HG02884 (cell line): Measurements from ENCODE around the gene RPL35A.
"Not testable (repeated sequence)": the region's sequence is repeated elsewhere in the genome, so short reads cannot be mapped to it uniquely, and the experiment has no call there.

ENCODE experiments used
- ATAC-seq: cut with Tn5 transposase; IDR thresholded peaks from one replicate; pipeline ENCODE4 v1.9.1; 2021; ENCODE audit warnings: mild to moderate bottlenecking, moderate library complexity; ENCODE audit not compliant: unreplicated experiment

RPL35A gene

DNA sequence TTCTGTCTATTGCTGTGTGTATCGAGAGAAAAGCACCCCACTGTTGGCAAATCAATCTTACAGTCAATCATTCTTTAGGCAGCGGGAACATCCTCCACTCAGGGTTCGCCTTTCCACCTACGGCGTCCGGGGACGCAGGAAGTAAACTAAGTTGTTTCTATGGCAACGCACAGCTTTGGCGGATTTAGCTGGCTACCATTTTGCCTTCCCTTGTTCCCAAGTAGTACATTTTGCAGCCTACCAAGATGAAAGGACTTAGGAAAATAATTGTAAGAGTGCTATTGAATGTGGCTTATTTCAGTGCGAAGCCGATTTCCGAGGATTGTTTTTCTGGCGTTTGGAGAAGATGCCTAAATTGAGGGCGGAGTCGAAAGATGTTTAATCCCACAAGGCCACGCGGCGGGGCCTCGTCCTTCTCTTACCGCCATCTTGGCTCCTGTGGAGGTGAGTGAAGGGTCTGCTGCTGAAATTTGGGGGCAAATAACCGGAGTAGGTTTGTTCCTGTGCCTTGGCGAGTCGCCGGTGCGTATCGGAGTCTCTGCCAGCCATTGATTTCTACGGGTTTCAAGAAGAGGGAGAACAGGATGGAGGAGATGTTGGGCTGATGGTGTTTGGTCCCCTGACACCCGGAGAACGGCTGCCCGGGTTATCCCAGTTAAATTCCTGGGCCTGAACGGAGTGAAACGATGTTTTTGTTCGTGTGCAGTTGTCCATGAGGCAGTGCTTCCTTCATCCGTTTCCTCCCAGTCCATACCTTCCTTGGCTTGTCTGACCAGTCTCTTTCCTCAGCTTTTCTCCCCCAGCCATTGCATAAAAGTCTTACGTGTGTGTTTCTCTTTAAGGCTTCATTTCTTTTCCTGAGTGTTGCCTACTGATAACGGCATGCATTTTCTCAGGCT lies at the start of gene RPL35A:
Gene RPL35A, plus strand, starts transcription at position 413 of the 899 bp plus-strand sequence. CDS start 778 bp downstream, outside the sequence.
- ATAC-seq, result peak; percentile 91

DNA sequence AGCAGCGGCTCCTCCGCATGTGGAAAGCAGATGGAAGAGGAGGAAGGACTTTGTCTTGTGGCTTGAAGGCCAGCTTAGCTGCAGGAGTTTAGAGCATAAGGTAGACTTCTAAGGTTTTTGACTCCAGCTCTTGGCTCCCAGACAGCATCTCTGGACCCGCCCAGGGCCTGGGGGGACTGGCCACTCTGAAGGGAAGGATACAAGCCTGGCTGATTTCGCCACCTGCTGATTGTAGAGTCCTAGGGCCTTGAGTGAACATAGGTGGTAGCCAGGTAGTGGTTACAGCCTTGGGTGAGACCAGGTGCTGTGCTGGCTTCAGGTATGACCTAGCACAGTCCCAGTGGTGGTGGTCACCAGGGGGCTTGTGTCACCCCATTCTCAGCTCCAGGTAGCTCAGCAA lies 48.4 kb upstream of the RPL35A start:
- no peak for ATAC-seq

DNA sequence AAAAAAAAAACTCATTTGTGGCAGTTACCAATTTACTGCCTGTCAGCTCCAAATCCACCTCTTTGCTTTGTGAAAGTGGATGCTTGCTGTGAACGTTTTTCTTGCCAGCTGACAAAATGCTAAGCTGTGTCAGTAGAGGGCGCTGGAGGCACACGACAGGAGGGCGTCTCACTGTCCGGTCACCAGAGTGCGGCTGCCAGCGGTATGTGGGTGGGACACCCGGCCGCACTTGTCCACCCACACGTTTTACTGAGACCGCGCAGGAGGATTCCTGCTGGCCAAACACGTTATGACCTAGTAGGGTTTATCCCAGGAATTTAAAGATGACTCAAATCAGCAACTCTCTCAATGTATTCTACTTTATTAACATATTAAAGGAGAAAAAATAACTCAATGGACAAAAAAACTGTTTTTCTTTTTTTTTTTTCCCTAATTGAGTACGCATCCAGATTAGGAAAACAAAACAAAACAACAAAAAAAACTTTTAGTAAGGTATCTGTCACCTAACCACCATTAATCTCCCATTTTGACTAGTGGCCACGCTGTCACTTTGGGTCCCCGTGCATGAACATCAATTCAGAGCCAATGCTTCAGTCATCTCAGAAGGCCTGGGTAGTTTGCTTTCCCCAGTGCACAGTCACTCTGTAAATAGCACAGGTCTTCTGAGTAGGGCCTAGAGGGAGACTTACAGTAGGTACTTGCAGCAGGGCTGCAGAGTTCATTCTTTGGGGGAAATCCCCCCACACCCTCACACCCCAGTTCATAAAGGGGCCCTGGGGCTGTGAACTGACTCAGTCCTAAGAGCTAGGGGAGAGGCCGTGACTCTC lies 43.8 kb upstream of the RPL35A start:
- ATAC-seq, result peak; percentile 94

DNA sequence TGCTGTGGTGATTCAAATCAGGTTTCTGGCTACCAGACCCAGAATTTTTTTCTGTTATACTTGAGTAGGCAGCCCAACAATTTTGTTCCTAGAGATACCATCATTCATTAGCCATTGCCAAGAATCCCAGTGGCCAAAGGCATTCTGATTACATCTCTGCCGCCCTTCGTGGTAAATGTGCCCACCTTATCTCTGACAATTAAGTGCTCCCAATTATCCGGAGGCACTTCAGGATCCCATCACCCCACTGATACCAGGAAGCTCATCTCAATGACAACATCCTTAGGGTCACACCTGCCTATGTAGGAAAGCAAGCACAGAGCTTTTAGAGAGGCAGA lies 43.2 kb upstream of the RPL35A start:
- ATAC-seq, result no peak

DNA sequence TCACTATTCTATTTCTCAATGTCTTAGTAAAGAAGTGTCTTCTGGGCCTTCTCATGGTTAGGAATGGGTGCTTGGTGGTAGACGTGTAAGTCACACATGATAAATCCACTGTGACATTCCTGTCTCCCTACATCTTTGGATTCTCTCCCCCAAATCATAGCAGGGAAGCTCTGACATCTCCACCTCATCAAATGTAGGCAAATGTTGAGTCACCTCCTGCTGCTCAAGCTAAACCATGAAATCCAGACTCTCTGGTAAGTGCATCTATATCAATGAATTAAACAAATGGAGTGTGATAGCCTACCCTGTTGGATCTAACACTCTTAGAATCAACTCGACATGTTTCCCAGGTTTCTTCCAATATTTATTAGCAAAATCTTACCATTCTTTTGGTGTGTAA lies 42.8 kb upstream of the RPL35A start:
- no peak for ATAC-seq

DNA sequence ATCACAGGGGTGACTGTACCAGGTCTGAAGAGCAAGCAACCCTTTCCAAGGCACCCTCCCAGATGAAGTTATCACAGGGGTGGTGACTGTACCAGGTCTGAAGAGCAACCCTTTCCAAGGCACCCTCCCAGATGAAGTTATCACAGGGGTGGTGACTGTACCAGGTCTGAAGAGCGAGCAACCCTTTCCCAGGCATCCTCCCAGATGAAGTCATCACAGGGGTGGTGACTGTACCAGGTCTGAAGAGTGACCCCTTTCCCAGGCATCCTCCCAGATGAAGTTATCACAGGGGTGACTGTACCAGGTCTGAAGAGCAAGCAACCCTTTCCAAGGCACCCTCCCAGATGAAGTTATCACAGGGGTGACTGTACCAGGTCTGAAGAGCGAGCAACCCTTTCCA lies 41.4 kb upstream of the RPL35A start:
- not testable (repeated sequence) for ATAC-seq

DNA sequence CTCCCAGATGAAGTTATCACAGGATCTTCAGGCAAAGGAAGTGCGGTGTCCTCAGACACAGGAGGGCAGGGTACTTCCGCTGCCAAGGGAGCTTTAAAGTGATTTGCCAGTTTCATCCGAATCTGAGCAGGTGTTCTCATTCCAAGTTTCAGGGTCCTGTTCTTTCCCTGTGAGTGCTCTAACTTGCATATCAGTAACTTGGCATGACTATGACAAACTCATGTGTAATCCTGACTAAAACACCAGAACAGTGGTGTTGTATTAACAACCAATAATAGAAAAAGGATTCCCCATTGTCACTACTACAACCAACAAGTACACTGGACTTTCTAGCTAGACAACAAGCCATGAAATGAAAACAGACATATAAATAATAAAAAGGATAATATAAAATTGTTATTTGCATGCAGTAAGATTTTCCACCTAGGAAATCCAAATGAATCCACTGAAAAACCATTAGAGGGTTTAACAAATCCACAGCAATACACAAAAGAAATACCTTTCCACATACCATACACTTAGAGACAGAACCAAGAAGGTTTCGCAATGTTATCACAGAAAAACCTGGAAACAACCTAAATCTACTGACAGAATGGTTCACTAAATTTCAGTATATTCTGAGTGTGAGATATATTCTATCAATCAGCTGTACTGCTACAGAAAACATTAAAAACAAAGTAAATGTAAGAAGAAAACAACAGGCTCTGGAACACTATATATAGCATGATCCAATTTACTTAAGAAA lies 40.9 kb upstream of the RPL35A start:
- no peak for ATAC-seq

DNA sequence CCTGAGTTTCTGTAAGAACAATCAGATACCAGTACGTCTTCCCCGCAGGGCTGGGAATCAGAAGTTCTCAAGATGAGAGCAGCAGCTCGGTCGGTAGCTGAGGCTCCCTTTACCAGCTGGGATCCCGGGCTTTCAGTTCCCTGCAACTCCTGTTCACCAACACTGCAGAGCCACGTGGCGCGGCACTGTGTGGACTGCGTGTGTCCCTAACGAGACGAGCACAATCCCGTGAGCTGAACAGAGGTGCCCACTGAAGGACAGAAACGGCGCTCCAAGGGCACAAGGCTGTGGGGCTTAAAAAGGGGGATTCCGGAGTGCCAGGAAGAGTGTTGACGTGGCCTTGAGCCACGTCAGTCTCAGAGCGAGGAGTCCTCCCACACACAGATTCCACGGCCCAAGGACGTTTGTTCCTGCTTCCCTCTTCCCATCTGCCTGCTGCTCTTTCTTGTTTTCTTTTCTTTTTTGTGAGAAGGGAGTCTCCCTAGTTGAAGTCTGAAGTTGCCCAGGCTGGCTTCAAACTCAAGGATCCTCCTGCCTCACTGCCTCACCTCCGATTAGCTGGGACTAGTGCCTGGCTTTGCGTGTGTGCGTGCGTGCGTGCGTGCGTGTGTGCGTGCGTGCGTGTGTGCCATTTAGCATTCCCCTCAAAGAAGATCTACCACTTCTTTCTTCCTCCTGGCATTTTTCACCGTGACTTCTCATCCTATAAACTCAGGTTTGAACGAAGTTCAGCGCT lies 37.1 kb upstream of the RPL35A start:
- no peak for ATAC-seq

DNA sequence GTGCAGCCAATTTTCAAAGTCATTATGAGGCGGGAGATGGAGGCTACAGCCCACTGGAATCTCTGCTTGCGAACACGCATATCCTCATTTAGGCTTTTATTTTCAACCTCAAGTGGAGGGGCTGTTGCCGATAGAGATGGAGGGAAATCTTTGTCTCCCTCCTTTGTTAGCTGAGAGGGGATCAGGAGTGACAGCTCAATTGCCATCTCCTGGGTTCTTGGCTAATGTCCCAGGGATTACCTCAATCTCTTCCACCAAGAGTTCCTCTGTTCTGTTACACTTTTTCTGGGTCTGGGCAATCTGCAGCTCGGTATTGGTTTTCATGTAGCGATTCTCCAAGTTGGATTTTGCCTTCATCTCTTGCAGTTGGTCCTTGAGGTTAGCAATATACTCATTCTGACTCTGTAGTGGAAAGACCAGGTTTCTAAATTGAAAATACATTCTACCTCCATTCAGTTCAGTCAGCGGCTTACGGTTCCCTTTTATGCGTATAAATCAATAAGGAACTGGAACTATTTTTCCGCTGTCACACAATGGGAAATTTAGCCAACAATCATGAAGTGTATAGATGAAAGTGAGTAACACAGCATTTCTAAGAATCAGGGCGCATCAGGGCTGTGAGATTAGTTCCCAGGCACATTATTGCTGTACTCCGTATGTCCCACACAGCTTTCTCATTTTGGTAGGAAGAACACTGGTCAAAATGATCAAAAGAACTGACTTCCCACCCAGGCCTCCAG lies 36.2 kb upstream of the RPL35A start:
- no peak for ATAC-seq

DNA sequence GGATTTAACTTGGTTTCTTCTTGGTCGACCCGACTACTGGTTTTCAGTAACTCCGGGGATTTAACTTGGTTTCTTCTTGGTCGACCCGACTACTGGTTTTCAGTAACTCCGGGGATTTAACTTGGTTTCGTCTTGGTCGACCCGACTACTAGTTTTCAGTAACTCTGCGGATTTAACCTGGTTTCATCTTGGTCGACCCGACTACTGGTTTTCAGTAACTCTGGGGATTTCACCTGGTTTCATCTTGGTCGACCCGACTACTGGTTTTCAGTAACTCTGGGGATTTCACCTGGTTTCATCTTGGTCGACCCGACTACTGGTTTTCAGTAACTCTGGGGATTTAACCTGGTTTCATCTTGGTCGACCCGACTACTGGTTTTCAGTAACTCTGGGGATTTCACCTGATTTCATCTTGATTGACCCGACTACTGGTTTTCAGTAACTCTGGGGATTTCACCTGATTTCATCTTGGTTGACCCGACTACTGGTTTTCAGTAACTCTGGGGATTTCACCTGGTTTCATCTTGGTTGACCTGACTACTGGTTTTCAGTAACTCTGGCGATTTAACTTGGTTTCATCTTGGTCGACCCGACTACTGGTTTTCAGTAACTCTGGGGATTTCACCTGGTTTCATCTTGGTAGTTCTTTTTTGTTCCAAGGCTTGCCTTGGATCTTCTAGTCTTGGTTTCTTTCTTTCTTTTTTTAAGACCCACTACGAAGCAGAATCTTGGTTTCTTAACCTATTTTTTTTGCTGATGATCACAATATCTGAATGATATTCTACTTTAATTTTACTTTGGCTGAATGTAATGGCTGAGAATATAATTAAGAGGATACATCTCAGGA lies 28.3 kb upstream of the RPL35A start:
- ATAC-seq, result not testable (repeated sequence)

DNA sequence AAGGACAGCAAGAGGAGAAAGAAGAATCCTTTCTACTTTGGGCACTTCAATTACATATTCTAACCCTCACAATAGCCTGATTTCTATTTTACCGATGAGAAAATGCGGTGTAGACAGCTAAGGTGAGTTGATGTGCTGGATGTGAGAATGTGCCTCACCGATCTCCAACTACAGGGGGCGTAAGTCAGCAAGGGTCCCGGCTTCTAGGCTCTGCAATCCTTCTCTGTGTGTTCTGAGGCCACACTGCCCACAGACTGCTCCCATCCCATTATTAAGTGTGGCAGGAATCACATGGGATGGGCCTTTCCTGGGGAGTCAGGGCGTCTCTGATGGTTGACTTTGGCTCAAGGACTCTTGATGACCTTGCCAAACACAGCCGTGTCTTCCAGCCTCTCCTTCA lies 23.6 kb upstream of the RPL35A start:
- no peak for ATAC-seq

DNA sequence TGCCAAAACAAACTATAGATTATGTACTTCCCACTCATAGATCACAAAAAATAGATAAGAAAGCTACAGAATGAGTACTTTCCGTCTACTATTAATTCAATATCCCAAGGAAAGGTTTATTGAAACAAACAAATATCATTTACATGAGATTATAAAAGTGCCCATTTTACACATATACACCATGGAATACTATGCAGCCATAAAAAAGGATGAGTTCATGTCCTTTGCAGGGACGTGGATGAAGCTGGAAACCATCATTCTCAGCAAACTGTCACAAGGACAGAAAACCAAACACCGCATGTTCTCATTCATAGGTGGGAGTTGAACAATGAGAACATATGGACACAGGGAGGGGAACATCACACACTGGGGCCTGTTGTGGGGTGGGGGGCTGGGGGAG lies 22.4 kb upstream of the RPL35A start:
- not testable (repeated sequence) for ATAC-seq

DNA sequence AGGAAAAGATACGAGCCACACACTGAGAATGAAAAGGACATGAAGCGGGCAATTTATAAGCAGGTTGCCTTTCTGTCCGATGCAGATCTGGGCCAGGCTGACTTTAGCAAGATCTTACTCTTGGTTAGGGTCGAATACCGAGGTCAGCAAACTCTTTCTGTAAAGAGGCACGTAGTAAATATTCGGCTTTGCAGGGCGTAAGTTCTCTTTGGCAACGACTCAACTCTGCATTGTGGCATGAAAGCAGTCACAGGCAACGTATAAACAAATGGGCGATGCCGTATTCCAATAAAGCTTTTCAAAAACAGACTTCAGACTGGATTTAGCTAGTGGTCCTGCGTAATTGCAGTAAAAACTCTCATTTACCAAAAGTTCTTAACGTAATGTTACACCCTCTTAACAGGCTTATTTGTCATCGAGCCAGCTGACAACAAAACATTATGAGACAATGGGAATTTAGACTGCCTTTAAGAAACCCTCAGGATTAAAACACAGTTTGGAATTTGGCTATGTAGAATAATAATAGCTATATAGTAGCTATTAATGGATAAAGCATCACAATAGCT lies 13.1 kb upstream of the RPL35A start:
- ATAC-seq, result no peak

DNA sequence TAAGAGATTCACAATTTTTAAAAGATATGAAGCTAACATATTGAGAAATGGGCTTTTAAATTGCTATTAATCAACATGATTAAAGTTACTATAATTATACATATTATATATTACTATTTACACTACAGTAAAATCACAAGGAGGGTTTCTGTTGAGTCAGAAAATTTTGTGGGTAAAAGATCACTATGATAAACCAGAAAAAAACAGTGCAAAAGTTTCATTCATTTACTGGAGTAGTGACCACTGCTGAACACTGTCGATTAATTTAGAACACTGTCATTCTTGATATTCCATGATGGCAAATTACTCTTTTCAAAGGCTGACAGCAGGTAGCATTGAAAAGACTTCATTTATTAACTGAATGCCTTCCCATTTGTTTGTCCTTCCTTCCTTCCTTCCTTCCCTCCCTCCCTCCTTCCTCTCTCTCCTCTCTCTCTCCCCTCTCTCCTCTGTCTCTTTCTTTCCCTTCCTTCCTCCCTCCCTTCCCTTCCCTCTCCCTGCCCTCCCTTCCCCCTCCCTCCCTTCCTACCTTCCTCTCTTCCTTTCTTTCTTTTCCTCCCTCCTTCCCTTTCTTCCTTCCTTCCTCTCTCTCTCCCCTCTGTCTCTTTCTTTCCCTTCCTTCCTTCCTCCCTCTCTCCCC lies 9.1 kb upstream of the RPL35A start:
- ATAC-seq, result no peak

DNA sequence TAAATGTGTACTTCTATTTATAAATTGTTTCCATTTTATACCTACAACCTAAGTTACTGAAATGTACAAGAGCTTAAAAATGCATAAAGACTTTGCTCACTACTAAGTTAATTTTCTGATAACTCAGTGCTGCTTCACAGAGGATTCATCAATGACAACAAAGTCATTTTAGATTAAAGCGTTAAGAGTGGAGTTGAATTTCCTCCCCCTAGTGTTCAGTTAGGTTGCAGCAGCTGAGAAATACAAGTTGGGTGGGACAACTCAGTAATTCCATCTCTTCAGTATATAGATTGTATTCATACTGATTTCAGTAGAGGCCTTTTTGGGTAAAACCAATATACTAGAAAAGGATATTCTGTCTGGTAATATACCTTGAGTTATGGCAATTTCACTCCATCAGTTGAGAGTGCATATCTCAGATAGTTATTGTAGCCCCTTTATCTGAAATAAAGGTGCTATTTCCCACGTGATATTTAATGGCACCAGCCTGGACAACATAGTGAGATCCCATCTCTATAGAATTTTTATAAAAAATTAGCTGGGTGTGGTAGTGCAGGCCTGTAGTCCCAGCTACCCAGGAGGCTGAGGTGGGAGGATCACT lies 6.9 kb upstream of the RPL35A start:
- no peak for ATAC-seq

DNA sequence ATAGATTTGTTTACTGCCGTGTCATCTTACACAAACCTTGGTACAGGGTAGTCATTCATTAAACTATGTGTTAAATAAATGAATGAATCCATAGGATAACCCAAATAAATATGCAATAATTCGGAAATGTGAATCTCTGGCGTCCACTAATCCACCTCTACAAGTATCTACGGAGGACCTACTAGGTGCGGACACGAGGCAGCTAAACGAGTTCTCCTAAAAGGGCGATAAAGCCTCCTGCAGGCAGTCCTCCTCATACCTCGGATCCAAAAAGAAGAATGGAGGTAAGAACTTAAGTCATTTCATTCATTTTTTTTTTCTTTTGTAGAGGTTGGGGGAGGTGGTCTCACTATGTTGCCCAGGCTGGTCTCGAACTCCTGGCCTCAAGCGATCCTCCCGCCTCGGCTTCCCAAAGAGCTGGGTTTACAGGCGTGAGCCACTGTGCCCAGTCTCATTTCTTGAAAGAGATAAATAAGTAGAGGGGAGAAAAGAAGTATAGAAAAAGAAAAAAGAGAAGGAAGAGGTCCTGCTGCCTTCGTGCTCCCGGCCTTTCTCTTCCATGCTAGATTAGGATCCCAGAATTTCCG lies 706 bp upstream of the RPL35A start:
- ATAC-seq, result peak; percentile 3

DNA sequence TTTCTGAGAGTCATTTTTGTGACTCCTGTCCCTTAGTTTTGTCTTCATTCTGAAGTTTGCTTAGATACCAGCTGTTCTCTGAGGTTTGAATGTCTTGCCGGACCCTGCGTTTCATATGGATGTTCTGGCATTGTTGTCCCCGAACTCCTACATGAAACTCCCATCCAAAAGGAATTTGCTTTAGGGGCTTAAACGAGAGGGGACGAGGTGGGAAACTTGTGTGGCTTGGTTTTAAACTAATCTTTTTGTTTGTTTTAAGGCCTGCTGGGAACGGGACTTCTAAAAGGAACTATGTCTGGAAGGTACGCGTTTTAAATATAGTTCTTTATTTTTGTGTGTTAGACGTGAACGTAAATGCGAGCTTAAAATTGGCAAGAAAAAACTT lies 679 bp downstream of the RPL35A start:
- ATAC-seq, result no peak
